CD4-positive, alpha-beta T cell treated with Interleukin-15 for 1 hour (primary cell): ENCODE data around the gene JARID2.

ENCODE experiments used
- DNase-seq: peaks from one replicate; pipeline ENCODE4 v3.0.0-alpha.2; 2020

The JARID2 gene

DNA sequence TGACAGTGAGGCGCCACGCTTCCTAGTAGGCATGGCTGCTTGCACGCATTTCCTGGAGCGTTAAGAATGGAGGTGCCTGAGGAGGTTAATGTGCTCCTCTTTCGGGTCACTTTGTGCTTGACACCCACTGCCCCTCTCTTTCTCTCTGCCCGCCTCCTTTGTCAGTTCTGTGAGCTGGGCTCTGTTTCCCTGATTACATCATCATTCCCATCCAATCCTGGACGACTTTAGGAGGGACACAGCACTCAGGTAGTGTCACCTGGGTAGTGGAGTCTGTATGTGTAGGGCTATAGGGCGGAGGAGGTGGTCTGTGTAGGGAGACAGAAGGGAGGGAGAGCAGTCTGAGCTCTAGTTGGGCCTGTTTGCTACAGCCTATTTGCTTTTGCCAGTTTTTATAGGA is 136.8 kb downstream of the JARID2 start:
- no peak for DNase-seq

DNA sequence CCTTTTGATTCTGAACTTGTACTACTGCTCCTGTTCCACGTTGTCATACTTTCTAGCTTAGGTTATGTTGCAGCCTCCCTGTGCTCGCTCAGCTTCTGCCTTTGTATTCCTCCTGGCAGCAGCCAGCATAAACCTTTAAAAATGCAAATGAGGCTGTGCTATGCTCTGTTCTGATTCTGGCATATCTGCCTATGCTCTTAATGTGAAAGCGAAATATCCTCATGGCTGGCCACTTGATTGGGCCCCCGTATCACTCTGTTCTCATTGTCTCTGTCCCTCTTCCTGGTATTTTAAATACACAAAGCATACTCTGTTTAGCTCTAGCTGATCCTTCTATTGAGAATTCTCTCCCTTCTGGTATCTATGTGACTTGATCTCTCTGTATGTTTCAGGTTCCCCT is 139.0 kb downstream of the JARID2 start:
- no peak for DNase-seq

DNA sequence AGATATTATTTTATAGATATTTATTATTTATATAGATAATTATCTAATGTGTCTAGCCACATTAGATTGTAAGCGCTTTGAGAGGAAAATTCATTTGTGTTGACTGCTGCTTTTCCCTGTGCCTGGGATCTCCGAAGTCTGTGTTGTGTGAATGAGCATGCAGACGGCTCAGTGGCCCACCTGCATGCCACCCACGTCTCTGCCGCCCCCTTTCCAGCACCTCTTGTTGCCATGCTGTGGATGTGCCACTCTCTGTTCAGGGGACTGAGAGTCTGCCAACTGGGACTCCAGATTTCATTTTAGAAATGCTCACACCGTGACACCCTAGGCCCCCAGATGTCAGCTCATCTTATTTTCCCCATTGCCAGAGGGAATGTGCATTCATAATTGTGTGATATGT is 139.7 kb downstream of the JARID2 start:
- DNase-seq: no peak

GRCh38 chr6:15386110-15386755 is 140.4 kb downstream of the JARID2 start:
- no peak for DNase-seq

DNA sequence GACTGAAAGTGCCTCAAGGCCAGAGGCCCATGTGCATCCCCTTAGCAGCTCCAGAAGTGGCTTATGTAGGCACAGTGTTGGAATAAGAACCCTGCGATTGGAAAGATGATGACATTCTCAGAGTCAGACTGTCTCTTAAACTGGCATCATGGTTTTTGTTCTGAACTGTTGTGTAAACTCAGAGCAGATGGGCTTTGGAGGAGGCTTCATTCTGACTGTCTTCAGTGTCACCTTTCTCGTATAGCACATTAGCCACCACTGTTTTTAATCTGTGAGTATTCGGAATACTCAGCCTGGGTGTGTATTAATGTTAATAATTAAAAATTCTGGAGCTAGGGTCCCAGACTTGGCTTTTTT is 140.9 kb downstream of the JARID2 start:
- DNase-seq: no peak

GRCh38 chr6:15387118-15387517 is 141.2 kb downstream of the JARID2 start:
- DNase-seq: no peak

DNA sequence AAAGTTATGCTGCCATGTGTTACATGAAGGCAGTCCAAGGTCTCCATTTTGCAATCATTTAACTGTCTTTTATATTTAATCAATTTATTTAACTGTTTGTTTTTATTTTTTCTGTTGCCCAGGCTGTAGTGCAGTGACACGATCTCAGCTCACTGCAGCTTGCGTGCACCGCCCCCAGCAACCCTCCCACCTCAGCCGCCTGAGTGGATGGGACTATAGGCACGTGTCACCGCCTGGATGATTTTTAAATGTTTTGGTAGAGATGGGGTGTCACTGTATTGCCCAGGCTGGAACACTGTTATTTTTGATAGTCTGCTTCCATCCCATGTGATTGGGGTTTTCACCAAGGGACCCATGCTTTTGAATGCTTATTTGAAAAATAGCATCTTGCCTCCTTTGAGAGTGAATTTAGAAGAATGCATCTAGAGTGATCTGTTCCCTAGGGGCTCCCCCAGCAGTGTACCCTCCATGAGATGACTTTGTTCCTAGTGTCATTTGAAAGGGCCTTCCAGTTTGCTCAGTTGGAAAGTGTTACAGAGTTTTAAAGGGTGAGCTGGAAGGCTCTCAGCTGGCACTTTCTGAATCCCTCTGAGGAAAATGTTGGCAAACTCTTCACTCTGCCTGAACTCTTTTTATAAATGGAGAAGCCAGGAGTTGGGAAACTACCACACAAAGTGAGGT is 143.4 kb downstream of the JARID2 start:
- no peak for DNase-seq

GRCh38 chr6:15389765-15390723 is 144.2 kb downstream of the JARID2 start:
- no peak for DNase-seq

DNA sequence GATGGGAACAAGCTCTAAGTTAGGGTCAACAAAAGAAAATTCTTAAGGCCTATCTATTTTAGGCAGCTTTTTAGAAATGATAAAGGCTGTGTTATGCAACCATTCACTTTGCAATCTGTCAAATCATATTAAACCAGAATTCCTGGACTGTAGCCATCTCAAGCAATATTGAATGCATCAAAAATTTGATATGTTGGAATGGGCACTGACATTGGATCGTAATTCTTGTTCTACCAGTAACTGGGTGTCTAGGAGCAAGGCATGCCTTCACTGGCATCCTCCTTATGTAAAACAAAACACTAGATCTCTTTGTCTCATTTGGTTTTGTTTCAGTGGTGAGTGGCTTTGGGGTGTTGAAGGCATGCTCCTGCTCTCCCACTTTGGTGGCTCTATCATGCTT is 145.6 kb downstream of the JARID2 start:
- DNase-seq: no peak

DNA sequence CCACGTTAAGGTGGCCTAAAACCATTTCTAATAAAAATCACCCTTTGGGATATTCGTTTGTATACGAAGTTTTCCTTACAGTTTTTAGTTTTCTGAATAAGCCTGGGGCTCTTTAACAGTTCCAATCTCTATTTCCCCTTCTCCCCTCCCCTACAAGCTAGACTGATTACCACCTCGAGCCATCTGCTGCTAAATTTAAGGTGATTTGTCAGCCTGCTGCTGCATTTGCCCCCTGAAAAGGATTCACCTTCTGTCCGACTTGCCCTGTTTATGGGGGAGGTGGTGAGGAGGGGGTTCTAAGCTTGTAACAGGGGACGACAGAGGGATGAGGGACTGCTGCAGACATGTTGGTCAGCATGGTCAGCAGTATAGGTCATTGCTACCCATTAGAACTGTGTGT is 146.3 kb downstream of the JARID2 start:
- no peak for DNase-seq

- DNase-seq: no peak
These were observed 147.7 kb downstream of the JARID2 start for GRCh38 chr6:15393605-15394004.

DNA sequence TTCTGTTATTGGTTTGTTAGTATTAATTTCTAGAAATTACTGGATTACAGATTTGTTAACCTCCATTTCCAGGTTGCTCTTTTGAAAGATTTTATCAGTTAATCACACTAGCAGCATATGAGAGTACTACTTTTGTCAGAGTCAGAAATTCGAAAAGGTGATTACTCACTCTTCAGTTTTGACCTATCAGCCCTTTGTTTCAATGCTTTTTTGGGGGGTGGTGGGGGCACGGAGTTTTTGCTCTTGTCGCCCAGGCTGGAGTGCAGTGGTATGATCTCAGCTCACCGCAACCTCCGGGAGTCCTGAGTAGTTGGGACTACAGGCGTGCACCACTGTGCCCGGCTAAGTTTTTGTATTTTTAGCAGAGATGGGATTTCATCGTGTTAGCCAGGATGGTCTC is 149.2 kb downstream of the JARID2 start:
- DNase-seq: no peak

- DNase-seq: no peak
These were observed 150.9 kb downstream of the JARID2 start for GRCh38 chr6:15396808-15397207.

DNA sequence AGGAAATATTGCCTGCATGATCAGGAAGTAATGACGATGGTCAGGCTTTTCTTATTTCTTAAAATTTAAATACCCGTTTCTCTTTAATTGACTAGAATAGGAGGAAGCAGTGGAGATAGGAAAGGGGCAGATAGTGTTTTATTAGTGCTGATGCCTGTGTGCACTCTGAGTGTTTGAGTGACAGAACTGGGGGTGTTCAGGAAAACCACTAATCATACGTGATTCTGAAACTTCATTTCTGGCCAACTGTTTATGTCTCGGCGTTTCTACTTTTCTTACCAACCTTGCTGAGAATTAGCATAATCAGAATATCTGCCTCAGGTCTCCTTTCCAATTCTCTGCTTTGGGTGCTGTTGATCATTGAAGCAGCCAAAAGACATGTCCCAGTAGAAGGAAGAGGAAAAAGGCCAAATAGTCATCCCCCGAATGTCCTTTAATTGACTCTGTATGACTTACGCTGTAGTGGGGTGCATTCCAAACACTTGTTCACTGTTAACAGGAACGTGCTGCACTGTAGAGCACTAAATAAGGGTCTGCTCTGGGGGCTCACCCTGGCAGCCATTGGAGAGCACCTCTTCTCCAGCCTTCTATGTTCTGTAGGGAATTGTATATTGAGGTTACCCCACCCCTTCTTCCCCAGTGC is 152.9 kb downstream of the JARID2 start:
- no peak for DNase-seq

- no peak for DNase-seq
These were observed 154.0 kb downstream of the JARID2 start for GRCh38 chr6:15399641-15400470.

- peak; percentile 41 for DNase-seq
These were observed 154.7 kb downstream of the JARID2 start for GRCh38 chr6:15400572-15401004.

GRCh38 chr6:15401120-15401519 is 155.3 kb downstream of the JARID2 start:
- DNase-seq: no peak

DNA sequence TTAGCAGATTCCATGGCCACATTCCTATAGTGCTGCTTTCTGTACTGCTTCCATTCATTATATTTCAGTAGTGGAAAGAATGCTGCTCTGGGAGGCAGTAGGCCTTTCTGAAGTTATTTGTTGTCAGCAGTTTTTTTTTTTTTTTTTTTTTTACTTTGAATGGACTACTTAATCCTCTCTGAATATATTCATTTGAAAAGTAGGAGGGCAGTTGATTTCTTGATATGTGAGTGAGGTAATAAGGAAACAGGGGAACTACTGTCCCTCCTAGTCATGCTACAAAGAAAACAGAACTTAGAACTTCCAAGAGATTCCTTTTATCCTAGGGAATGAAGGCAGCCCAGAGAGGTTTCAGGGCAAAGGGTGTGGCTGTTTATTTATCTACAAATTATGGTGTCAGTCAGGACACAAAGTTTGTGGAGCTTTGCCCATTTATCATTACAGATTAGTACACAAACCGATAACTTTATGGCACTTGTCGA is 155.9 kb downstream of the JARID2 start:
- no peak for DNase-seq

GRCh38 chr6:15402406-15403045 is 156.7 kb downstream of the JARID2 start:
- no peak for DNase-seq

DNA sequence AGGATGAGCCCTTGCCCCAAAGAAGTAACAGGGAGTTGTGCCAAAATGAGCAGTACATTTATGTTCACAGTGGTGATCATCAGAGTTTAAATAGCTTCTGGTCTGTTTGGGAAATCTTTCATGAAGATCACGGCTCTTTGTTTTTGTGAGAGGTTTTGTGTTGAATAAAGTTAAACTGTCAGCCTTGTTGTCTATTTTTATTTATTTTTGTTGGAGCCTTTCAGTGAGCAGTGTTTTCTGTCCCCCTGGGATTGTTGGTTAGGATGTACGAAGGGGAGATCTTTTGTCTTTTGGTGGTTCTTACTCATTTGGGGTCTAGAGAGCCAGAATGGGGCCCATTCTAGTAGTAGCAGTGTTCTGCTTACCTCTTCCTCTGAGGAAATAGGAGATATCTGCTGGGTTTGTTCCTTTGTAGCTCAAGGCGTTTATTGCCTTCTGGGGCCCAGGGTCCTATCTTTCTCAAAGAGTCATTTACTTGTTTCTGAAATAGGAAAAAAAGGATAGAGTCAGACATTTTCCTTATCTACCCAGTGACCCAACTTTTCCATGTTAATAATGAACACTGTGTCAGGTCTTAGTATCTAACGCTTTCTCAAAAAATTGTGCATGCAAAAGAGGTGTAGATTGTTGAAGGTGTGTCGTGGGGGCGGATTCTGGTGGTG is 157.4 kb downstream of the JARID2 start:
- DNase-seq: no peak

GRCh38 chr6:15404685-15404980 is 158.8 kb downstream of the JARID2 start:
- DNase-seq: no peak
